Measurements from ENCODE around the gene ROR1. TPM values are rescaled to one million over a fixed set of nuclear protein-coding genes. Genes with fewer than 3 reads are reported as not detected.
A peak's percentile ranks its signal among the peaks of the same experiment; 100 is the strongest.
"Not testable (repeated sequence)": the region's sequence is repeated elsewhere in the genome, so short reads cannot be mapped to it uniquely, and the experiment has no call there.

ROR1 gene
- total RNA-seq, 1 donor from 2014 or later = 0.26 TPM

DNA sequence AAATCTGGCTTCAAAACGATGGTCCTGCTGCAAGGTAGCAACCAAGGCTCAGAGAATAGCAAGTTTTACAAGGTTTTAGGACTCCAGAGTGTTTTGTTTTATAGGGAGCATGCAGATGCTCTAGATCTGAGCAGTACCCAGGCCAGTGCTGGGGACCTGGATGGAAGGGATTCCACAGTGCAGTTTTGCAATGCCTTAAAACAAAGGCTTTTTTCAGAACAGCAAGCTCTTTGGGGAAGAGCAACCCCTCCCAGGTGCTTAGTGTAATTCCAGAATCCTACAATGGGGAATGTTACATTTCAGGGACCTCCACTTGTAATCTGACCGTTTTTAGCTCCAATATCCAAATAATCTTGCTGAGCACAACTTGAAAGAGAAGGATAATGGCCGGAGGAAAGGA lies 6.7 kb downstream of the ROR1 start:
- TF ChIP-seq, protein P1, sequence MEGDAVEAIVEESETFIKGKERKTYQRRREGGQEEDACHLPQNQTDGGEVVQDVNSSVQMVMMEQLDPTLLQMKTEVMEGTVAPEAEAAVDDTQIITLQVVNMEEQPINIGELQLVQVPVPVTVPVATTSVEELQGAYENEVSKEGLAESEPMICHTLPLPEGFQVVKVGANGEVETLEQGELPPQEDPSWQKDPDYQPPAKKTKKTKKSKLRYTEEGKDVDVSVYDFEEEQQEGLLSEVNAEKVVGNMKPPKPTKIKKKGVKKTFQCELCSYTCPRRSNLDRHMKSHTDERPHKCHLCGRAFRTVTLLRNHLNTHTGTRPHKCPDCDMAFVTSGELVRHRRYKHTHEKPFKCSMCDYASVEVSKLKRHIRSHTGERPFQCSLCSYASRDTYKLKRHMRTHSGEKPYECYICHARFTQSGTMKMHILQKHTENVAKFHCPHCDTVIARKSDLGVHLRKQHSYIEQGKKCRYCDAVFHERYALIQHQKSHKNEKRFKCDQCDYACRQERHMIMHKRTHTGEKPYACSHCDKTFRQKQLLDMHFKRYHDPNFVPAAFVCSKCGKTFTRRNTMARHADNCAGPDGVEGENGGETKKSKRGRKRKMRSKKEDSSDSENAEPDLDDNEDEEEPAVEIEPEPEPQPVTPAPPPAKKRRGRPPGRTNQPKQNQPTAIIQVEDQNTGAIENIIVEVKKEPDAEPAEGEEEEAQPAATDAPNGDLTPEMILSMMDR (IDR thresholded peaks at IDR 0.05; ENCODE audit: insufficient read depth, low read length, severe bottlenecking) = no peak
- DNase-seq (ENCODE audit: low read depth) = no peak
- Histone ChIP-seq H3K27me3 (ENCODE audit: control insufficient read depth, insufficient read depth, low read length) (no peaks in the 10 kb centered on the region), H3K36me3 (ENCODE audit: control insufficient read depth, insufficient read depth, low read length) (no peaks in the 10 kb centered on the region), H3K4me3 (ENCODE audit: low read depth, low read length) (no peak overlapping the region)
- FAIRE-seq = no peak

DNA sequence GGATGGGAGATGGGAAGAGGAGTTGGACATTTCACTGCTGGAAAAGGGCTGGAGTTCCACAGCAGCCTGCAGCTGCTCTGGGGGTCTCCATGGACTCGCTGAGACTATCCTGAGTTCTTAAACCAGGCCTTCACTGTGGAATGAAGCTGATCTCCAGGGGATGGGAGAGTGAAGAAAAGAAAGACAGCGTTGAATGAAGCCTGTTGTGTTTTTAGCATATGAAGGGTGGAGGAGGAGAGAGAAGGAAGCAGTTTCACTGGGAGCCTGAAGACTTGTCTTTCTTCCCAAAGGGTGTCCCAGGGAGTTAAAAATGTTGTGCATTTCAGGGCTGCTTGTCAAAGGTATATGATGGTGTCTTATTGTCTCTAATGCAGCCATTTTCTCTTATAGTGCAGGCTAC lies 9.2 kb downstream of the ROR1 start:
- DNase-seq (ENCODE audit: low read depth) = no peak
- TF ChIP-seq, protein P1 (IDR thresholded peaks at IDR 0.05; ENCODE audit: insufficient read depth, low read length, severe bottlenecking) = no peak
- peak; percentile 55 for FAIRE-seq
- Histone ChIP-seq H3K27me3 (ENCODE audit: control insufficient read depth, insufficient read depth, low read length) (no peaks in the 10 kb centered on the region), H3K36me3 (ENCODE audit: control insufficient read depth, insufficient read depth, low read length) (no peaks in the 10 kb centered on the region), H3K4me3 (ENCODE audit: low read depth, low read length) (no peak overlapping the region)

DNA sequence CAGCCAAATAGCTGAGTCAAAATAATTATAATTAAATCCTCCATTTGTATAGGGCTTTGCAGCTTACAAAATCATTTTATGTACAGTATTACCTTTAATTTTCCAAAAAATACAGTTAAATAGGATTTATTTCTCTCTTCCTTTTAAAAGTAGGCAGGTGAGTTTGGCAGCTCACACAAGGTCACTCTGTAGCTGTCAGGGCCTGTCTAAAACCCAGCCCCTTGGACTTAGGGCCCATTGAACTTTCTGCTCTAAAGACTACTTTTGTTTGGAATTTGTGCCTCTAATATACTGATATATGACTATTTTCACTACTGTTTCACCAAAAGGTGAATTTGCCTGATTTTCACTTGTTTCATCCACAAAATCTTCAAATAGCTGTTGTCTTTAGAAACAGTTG lies 10.3 kb downstream of the ROR1 start:
- Histone ChIP-seq H3K36me3 (ENCODE audit: control insufficient read depth, insufficient read depth, low read length) (no peaks in the 10 kb centered on the region), H3K27me3 (ENCODE audit: control insufficient read depth, insufficient read depth, low read length) (no peaks in the 10 kb centered on the region), H3K4me3 (ENCODE audit: low read depth, low read length) (no peak overlapping the region)
- DNase-seq (ENCODE audit: low read depth) (no peak), FAIRE-seq (no peak)
- TF ChIP-seq, protein P1 (IDR thresholded peaks at IDR 0.05; ENCODE audit: insufficient read depth, low read length, severe bottlenecking) = no peak

- Histone ChIP-seq H3K4me3 (ENCODE audit: low read depth, low read length) (no peak overlapping the region), H3K27me3 (ENCODE audit: control insufficient read depth, insufficient read depth, low read length) (no peaks in the 10 kb centered on the region), H3K36me3 (ENCODE audit: control insufficient read depth, insufficient read depth, low read length) (no peaks in the 10 kb centered on the region)
- DNase-seq (ENCODE audit: low read depth) (no peak), FAIRE-seq (no peak)
- TF ChIP-seq, protein P1 (IDR thresholded peaks at IDR 0.05; ENCODE audit: insufficient read depth, low read length, severe bottlenecking) = no peak
These were observed 10.9 kb downstream of the ROR1 start for GRCh38 chr1:63784489-63785390.

GRCh38 chr1:63787270-63787669 lies 13.5 kb downstream of the ROR1 start:
- H3K27me3 ChIP-seq (ENCODE audit: control insufficient read depth, insufficient read depth, low read length); DNase-seq (ENCODE audit: low read depth); FAIRE-seq; H3K4me3 ChIP-seq (ENCODE audit: low read depth, low read length); H3K36me3 ChIP-seq (ENCODE audit: control insufficient read depth, insufficient read depth, low read length): not testable (repeated sequence)

DNA sequence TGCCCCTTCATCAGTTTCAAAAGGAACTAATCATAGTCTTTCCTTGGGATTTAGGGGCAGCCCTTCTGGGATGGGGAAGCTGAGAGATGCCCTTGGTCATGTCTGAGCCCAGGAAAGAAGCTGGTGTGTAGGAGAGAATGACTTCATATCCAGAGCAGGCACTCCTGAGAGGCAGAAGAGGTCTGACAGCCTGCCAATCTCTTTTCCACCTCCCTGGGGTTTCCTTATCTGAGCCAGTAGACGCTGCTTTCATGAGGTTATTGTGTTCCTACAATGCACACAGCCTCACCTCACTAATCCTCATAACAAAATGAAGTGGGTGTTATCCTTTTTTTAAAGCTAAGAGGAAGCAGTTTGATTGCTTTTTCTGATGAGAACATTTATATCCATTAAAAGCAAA lies 14.1 kb downstream of the ROR1 start:
- Histone ChIP-seq H3K4me3 (ENCODE audit: low read depth, low read length) (no peak overlapping the region), H3K27me3 (ENCODE audit: control insufficient read depth, insufficient read depth, low read length) (no peaks in the 10 kb centered on the region), H3K36me3 (ENCODE audit: control insufficient read depth, insufficient read depth, low read length) (no peaks in the 10 kb centered on the region)
- TF ChIP-seq, protein P1 (IDR thresholded peaks at IDR 0.05; ENCODE audit: insufficient read depth, low read length, severe bottlenecking) = no peak
- DNase-seq (ENCODE audit: low read depth) = no peak
- FAIRE-seq = no peak
